Measurements from ENCODE around the gene ME2.

GRCh38 chr18:50986360-50987087 lies 107.6 kb downstream of the ME2 start:
- TF ChIP-seq CTCF (IDR thresholded peaks at IDR 0.05), result no peak
- TF ChIP-seq POLR2A (IDR thresholded peaks at IDR 0.05), result no peak

Data from uterus (tissue), 2 donors.